GM21619 (cell line): Measurements from ENCODE around the gene ABRACL.
A peak's percentile ranks its signal among the peaks of the same experiment; 100 is the strongest.
"Not testable (repeated sequence)": the region's sequence is repeated elsewhere in the genome, so short reads cannot be mapped to it uniquely, and the experiment has no call there.

Experiments
- ATAC-seq: cut with Tn5 transposase; IDR thresholded peaks from one replicate; pipeline ENCODE4 v1.9.1; 2021; ENCODE audit not compliant: unreplicated experiment

The ABRACL gene, protein sequence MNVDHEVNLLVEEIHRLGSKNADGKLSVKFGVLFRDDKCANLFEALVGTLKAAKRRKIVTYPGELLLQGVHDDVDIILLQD

DNA sequence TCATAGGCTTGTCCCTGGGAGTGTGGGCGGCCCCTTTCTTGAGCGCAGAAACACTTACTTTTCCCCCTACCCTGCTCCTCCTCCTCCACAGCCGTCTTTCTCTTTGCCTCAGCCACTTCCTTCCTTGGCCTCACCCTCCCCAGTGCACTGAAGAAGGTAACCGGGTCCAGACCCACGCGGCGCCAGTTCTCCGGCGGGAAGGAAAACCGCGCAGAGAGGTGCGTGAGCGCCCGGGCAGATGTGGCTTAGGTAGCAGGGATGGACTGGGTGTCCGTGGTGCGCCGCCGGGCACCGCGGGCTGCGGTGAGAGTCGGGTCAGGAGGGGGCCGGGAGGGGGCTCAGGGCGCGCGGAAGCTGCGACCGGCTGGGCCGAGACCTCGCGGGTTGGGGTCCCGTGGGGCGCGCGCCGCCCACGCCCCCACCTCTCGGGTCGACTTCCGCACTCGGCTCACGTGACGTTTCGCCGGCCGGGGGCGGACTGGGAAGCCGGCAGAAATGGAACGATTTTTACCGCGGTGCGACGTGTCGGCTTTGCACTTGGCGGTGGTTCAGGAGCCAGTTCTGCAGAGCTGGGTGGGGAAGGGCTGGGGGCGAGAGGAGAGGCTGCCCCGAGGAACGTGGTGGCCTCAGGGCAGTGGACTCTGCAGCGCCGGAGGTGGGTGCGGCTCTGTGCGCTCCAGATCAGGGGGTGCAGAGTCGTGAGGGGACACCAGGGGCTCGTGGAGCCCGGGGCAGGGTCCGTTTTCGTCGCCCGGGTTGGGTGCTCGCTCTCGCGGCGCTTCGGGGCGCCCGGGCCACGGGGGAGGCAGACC lies at the start of gene ABRACL:
ABRACL (plus strand) TSS at position 88 of the 812 bp plus-strand sequence. CDS start 5,416 bp downstream, outside the sequence.
- peak; percentile 54 for ATAC-seq

DNA sequence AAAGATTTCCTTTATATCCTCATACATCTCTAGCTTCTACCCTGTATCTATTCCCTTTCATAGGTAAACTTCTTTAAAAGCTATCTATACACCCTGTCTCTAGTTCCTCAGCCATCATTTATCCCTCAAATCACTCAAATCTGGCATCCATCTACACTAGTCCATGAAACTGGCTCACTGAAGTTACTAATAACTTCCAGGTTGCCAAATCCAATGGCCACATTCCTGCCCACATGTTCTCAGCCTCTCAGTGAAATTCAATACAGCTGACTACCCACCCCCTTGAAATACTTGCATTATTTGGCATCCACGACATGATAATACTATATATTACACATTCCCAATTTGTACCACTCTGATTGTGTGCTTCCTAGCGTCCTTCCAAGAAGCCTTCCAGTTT lies 49.2 kb upstream of the ABRACL start:
- no peak for ATAC-seq

DNA sequence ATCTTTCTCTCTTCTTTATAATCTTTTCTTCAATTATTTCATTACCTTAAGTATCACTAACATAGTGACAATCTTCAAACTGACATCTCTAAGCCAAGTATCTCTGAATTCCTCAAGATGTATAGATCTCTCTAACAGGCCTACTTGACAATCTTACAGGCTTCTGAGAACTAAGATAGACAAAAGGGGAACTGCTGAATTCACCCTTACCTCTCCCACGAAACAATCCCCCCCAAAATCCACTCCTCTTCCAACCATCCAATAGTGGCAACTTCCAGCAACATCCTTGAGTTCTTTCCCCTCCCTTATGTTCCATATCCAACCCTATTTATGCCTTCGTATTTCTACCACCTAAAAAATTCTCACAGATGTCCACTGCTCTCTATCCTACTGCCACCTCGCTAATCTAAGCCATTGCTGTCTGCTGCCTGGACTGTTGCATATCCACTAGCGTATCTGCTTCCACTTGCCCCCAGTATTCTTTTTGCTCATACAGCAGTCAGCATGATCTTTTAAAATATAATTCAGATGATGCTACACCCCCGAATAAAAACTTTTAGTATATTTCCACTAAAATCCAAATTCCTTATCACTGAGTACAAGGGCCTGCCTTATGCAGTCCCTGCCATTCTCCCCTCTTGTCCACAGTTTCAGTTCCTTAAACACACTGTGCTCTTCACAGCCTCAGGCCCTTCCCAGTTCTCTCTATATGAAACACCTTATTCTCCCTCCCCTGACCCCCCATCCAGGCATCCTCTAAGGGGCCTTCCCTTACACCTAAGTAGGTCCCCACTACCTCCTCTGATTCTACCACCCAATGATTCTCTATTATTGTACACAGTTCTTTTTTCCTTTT lies 48.5 kb upstream of the ABRACL start:
- ATAC-seq = no peak

DNA sequence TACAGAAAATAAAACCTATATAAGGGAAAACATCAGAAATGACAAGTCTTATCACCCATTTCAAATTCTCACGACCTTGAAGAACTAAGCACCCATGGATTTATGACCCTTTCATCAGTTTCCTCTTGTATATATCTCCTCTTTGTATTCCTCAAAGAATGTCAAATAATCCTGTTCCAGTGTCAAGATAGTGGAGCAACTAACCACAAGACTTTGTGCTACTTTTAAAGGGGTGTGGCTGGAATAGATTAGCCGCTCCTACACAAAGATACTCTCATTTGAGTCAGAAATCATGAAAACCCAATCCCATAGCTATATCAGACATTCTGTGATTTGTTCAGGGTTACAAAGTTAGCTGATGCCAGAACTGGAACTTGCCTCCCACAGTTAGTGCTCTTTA lies 47.1 kb upstream of the ABRACL start:
- ATAC-seq = no peak

DNA sequence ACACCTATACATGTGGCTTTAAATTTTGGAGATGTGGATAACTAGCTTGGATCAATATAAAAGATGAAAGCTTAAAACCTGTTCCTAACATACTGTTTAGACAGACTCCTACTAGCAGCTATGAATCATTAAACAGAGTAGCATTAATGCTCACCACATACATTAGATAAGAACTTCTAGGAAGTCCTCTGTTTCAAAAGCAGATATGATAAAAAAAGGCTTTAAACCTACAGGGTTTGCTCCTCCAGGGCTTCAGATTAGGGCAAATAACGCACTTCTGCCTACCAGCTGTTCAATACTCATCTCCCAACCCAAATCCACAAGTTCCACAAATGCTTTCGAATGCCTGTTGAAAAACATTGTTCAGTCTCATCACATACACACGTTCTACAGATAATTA lies 42.0 kb upstream of the ABRACL start:
- ATAC-seq = no peak

DNA sequence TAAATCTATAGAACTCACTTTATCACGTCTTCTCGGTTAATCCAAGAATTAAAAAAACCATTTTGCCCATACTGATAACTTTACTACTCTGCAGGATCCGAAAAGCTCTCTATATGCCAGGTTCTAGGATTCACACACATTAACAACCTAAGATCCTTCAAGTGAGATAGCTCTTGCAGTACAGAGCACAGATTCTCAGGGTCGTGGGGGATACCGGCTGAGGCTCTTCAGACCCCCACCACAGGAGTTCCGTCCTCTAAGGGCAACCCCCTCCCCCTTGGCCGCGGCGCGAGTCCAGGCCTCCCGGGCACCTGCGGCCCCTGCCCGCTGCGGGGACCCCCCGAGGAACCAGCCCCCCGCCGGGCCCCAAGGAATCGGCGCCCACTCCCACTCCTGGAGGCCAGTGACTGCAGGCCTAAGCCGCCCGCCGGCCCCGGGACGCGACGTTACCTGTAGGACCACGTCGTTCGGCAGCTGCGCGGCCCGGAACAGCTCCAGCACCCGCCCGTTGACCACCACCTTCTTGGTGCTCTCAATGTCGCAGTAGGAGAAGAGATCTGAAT lies 41.4 kb upstream of the ABRACL start:
- no peak for ATAC-seq

DNA sequence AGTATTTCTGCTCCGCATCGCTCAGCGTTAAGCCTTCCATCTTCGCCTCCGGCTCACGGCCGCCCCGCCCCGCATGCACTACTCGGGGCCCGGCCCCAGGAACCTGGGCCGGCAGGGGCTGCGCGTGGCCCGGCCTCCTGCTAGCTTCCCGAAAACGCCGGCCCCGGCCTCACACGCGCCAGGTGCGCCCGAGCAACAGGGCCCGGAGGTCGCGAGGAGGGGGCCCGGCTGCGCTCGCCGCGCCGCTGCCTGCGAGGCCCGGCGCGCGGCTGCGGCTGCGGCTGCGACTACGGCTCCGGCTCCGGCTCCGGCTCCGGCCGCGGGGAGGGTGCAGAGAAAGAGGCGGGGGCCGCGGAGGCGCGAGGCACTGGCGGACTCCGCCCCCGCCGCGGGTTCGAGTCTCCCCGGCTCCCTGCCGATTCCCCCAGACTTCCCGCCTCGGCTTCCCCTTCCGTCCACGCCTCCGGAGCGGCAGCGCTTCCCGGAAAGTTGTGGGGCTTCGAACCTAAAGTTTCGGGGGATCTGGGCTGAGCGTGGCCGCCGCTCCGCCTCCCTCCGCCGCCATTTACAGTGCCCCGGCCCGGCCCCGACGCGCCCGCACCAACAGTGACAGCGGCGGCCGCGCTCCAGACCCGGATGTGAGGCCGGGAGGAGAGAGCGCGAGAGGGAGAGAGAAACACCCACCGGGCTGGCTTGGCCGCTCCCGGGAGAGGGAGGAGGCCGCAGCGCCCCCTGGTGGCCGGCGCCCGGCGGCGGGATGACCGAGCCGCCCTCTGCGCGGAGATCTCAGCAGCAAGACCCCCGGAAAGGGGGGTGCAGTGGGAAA lies 40.7 kb upstream of the ABRACL start, which contains the start of gene REPS1:
REPS1 (minus strand) TSS at position 611 of the 826 bp plus-strand sequence; CDS start at position 40, 571 bp downstream.
- ATAC-seq = peak; percentile 87

DNA sequence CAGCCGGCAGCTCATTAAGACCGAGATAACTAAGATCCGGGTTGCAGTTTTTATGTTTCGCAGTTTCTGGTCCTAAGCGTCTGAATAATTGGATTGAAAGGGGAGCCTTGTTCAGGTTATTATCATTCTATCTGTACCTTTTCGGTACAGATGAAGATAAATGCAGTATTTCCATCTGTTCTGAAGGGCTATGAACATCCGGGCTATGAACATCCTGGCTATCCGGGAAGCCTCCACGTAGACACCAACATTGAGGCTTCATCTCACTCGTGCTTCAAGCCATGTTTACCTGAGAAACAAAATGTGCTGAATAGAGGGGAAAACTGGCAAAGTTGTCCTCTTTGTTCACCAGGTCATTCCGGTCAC lies 40.1 kb upstream of the ABRACL start:
- peak; percentile 15 for ATAC-seq

DNA sequence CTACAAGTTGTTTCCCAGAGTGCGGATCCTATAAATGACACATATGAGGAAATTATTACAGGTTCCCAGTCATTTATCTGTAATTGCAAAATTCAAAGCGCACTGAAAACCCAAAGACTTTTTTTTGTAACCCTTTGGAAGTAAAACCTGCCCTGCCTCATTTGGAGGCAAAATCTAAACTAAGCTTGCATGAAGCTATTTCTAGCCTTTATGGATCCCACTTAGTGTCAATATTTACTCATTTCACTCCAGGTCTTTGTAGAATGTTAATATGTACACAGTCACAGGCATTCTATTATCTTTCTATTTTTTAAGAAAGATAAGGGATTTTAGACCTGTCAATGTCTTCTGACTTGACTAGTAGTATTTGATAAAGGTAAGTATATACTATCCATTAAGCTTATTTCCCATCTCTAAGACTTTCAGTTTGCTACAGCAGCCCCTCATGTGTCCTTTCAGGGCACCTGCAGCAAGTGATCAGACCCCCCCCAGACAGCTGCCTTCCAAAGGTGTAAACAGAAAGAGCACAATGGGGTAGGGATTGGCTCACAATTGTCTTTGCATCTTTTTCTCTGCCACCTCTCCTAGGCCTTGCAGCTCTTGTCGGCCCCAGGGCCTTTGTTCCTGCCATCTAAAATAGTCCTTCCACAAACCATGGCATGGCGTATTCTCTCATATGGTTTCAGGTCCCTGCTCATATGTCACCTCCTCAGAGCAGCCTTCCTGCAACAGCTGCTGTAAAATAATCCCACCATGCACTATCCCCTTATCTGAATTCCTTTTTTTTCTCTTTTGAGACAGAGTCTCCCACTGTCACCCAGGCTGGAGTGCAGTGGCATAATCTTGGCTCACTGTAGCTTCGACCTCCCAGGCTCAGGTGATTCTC lies 39.2 kb upstream of the ABRACL start:
- no peak for ATAC-seq

DNA sequence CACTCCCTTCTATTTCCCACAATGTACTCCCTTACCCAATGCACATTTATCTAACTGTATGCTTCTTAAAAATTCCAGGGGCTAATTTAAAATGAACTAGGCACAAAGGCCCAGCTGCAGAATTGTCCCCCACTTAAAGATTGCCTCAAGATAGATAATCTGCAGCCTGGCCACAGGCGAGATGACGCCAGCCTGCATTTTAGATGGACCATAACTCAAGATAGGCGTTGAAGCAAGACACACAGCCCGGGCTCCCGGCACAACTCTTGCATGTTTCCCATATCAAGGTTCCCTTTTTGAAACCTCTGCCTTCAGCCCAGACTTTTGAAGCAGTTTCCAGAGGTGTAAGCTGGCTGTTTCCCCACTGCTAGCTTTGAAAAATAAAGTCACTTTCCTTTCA lies 37.3 kb upstream of the ABRACL start:
- ATAC-seq = no peak

DNA sequence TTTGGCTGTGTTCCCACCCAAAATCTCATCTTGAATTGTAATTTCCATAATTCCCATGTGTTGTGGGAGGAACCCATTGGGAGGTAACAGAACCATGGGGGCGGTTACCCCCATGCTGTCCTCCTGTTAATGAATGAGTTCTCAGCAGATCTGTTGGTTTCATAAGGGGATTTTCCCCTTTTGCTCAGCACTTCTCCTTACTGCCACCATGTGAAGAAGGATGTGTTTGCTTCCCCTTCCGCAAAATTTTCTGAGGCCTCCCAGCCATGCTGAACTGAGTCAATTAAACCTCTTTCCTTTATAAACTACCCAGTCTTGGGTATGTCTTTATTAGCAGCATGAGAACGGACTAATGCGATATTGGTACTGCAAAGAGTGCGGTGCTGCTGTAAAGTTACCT lies 35.6 kb upstream of the ABRACL start:
- ATAC-seq = not testable (repeated sequence)

DNA sequence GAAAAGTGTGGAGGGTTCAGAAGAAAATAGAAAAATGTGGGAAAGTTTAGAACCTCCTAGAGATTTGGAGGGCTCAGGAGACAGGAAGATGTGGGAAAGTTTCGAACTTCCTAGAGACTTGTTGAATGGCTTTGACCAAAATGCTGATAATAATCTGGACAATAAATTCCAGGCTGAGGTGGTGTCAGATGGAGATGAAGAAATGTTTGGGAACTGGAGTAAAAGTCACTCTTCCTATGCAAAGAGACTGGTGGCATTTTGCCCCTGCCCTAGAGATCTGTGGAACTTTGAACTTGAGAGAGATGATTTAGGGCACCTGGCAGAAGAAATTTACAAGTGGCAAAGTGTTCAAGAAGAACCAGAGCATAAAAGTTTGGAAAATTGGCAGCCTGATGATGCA lies 35.1 kb upstream of the ABRACL start:
- not testable (repeated sequence) for ATAC-seq

DNA sequence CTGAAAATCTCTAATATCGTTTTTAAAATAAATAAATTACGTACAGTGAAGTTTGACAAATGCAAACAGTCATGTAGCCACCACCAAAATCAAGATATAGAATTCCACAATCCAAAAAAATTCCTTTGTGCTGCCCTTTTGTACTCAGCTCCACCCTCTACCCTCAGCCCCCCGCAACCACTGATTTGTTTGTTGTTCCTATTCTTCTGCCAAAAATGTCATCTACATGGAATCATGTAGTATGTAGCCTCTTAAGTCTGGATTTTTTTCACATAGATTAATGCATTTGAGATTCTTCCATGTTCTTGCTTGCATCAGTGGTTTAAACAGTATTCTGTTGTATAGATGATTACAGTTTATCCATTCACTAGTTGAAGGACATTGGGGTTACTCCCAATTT lies 32.0 kb upstream of the ABRACL start:
- ATAC-seq = no peak

DNA sequence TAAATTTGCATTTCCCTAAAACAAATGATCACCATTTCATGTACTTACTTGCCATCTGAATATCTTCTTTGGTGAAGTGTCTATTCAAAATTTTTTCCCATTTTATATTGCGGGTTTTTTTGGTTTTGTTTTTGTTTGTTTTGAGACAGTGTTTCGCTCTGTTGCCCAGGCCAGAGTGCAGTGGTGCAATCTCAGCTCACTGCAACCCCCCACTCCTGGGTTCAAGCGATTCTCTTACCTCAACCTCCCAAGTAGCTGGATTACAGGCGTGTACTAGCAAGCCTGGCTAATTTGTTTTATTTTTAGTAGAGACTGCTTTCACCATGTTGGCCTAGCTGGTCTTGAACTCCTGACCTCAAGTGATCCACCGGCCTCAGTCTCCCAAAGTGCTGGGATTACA lies 31.4 kb upstream of the ABRACL start:
- no peak for ATAC-seq

DNA sequence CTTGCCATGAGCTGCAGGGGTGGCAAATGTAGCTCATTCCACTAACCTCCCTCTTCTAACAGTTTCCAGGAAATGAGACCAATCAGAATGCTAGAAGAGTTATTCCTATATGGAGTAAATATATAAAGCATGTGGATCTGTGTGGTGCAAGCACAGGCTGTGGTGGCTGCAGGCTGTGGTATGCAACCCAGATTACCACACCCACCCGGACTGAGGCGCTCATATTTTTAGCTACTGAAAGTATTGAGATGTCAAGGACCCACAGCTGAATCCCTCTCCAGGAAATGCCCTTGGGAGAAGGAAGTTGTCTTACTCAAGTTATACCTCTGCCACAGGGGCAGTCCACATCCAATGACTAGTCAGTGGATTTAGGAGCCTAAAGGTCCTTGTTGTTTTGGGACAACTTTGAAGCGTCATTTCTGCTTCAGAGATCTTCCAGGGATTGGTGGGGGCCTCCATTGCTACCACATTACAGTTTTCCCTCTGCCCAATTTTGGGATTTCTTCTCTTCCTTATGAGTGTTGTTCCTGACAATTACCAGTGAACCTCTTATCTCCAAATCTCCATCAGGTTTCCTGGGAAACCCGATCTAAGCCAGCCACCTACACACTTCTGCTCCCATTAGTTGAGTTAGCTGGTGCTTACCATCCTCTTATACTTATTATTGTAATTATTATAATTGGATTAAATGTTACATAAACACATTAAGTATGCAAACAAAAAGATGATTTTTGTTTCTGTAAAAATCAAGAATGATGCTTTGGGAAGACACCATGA lies 28.4 kb upstream of the ABRACL start:
- ATAC-seq = no peak

DNA sequence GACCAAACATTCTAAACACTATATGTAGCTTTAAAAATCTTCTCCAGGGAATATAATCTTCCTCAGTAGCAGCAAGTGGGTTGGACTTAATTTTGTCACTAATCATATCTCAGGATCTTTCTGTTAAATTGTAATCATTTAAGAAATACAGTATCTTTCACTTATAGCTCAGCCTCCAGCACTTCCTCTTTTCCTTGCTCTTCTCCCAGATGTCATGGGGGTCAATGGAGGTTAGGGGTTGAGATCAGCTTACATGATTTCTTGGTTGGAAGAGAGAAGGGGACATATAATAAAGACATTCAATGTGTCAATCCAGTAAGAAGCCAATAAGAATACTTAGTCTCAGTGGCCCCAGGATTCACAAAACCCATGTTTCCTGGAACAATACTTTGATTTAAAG lies 24.8 kb upstream of the ABRACL start:
- ATAC-seq = no peak

DNA sequence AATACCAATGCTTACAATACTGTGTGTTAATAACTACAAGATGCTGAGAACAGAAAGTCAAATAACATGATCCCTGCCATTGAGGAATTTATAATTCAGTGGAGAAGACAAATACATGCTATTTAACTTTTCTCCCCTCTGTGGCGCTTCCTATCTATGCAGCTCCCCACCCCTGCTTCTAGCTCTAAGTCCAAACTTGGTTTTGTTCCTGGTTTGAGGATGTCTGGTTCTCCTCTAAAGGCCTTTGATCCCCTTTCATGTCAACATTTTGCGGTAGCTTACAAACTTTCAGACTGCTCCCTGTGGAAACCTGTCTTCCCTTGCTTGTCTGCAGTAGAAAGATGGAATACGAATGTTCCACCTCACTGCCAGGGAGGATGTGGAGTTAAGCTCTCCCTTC lies 22.1 kb upstream of the ABRACL start:
- ATAC-seq = no peak

DNA sequence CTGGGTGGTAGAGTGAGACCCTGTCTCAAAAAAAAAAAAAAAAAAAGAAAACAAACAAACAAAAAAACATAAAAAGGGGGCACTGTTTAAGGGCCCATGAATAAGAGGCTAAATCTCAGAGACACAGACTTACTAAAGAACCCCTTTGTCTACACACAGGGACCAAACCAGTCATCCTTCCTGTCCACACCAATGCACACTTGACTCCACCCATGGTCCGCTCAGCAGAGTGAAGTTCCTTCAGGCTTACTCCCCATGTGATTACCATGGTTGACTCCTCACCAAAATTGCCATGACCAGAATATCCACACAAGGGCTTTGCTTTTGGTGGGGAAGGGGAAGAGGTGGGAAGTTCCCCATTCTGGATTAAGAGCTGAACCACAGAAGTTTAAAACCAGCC lies 21.1 kb upstream of the ABRACL start:
- no peak for ATAC-seq

DNA sequence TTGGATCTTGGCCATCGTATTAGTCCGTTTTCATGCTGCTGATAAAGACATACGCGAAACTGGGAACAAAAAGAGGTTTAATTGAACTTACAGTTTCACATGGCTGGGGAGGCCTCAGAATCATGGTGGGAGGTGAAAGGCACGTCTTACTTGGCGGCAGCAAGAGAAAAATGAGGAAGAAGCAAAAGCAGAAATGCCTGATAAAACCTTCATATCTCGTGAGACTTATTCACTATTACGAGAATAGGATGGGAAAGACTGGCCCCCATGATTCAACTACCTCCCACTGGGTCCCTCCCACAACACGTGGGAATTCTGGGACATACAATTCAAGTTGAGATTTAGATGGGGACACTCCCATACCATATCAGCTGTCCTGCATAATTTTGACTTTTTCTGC lies 20.4 kb upstream of the ABRACL start:
- ATAC-seq = no peak
